HG03442 (cell line): Measurements from ENCODE around the gene IFNA2.
"Not testable (repeated sequence)": the region's sequence is repeated elsewhere in the genome, so short reads cannot be mapped to it uniquely, and the experiment has no call there.

Source experiments
- ATAC-seq: cut with Tn5 transposase; IDR thresholded peaks from one replicate; pipeline ENCODE4 v1.9.1; 2021; ENCODE audit warnings: mild to moderate bottlenecking, moderate library complexity; ENCODE audit not compliant: unreplicated experiment

Gene IFNA2

GRCh38 chr9:21385131-21385670, at the start of gene IFNA2:
TSS of gene IFNA2 (minus strand) at chr9:21385398. CDS start at chr9:21385329, 69 bp downstream.
- no peak for ATAC-seq

- ATAC-seq, result not testable (repeated sequence)
Measured at GRCh38 chr9:21435015-21435383, 49.8 kb upstream of the IFNA2 start.

- ATAC-seq, result no peak
Measured at GRCh38 chr9:21434202-21435014, 49.2 kb upstream of the IFNA2 start.

GRCh38 chr9:21432672-21433425, 47.7 kb upstream of the IFNA2 start:
- no peak for ATAC-seq

- no peak for ATAC-seq
Measured at GRCh38 chr9:21429191-21429590, 44.0 kb upstream of the IFNA2 start.

- no peak for ATAC-seq
Measured at GRCh38 chr9:21428235-21428634, 43.0 kb upstream of the IFNA2 start.

GRCh38 chr9:21415493-21416267, 30.5 kb upstream of the IFNA2 start:
- no peak for ATAC-seq

GRCh38 chr9:21414220-21414940, 29.2 kb upstream of the IFNA2 start:
- ATAC-seq, result no peak

- peak; percentile 61 for ATAC-seq
Measured at GRCh38 chr9:21413624-21414023, 28.4 kb upstream of the IFNA2 start.

GRCh38 chr9:21413151-21413550, 28.0 kb upstream of the IFNA2 start:
- ATAC-seq, result no peak

GRCh38 chr9:21412107-21412506, 26.9 kb upstream of the IFNA2 start:
- ATAC-seq, result no peak

- ATAC-seq, result no peak
Measured at GRCh38 chr9:21408817-21409216, 23.6 kb upstream of the IFNA2 start, which contains the start of gene IFNA8. TSS of gene IFNA8 (plus strand) at chr9:21409117. CDS start at chr9:21409177, 60 bp downstream.

- ATAC-seq, result no peak
Measured at GRCh38 chr9:21404146-21404545, 18.9 kb upstream of the IFNA2 start.

- no peak for ATAC-seq
Measured at GRCh38 chr9:21402386-21403251, 17.4 kb upstream of the IFNA2 start.

GRCh38 chr9:21399956-21400355, 14.8 kb upstream of the IFNA2 start:
- ATAC-seq, result no peak

- no peak for ATAC-seq
Measured at GRCh38 chr9:21398955-21399489, 13.8 kb upstream of the IFNA2 start.

GRCh38 chr9:21395778-21396717, 10.8 kb upstream of the IFNA2 start:
- peak; percentile 75 for ATAC-seq

- ATAC-seq, result peak; percentile 80
Measured at GRCh38 chr9:21392270-21392669, 7.1 kb upstream of the IFNA2 start.
